Fibroblast of lung (primary cell): ENCODE results near the gene UBL5. TPM values are rescaled to one million over a fixed set of nuclear protein-coding genes. Genes with fewer than 3 reads are reported as not detected.
"Not testable (repeated sequence)": the region's sequence is repeated elsewhere in the genome, so short reads cannot be mapped to it uniquely, and the experiment has no call there.

Experiments used
- DNase-seq, 2 donors: peaks; one replicate each; pipeline versions ENCODE4 v3.0.0 to v3.0.0-alpha.2; 2010; ENCODE audit warnings: low read depth in 2 of 2
- H2AFZ ChIP-seq: 2 replicates; pipeline ENCODE4 v1.5.1; 2012; ENCODE audit warnings: low read length, control low read depth, inconsistent platforms
- H3K27ac ChIP-seq: 2 replicates; pipeline ENCODE4 v1.5.1; 2011; ENCODE audit warnings: low read length, control low read depth; ENCODE audit not compliant: insufficient read depth
- H3K27me3 ChIP-seq: 2 replicates; pipeline ENCODE4 v1.5.1; 2011; ENCODE audit warnings: mild to moderate bottlenecking, low read length; ENCODE audit not compliant: control insufficient read depth, insufficient read depth
- H3K36me3 ChIP-seq: 2 replicates; pipeline ENCODE4 v1.5.1; 2011; ENCODE audit warnings: low read length; ENCODE audit not compliant: control insufficient read depth, insufficient read depth
- H3K4me1 ChIP-seq: 2 replicates; pipeline ENCODE4 v1.5.1; 2011; ENCODE audit warnings: low read length; ENCODE audit not compliant: control insufficient read depth, insufficient read depth; ENCODE audit errors: extremely low read depth
- H3K4me2 ChIP-seq: 2 replicates; pipeline ENCODE4 v1.5.1; 2011; ENCODE audit warnings: low read length, control low read depth; ENCODE audit not compliant: insufficient read depth; ENCODE audit errors: extremely low read depth
- H3K4me3 ChIP-seq, 4 experiments: fragments of 200-600 bp in 1 of 4; sonication (generic) in 1 of 4; replicated peaks in 1 of 4; 2 replicates each; pipeline ENCODE4 v1.5.1; 2011 to 2016; ENCODE audit warnings: low read length in 4 of 4, low read depth in 3 of 4, mild to moderate bottlenecking in 3 of 4, control low read depth in 2 of 4, inconsistent platforms in 1 of 4, mixed read lengths in 1 of 4; ENCODE audit not compliant: insufficient read depth in 1 of 4; ENCODE audit errors: control extremely low read depth in 1 of 4
- H3K79me2 ChIP-seq: 2 replicates; pipeline ENCODE4 v1.5.1; 2012; ENCODE audit warnings: mild to moderate bottlenecking, low read length, inconsistent platforms; ENCODE audit not compliant: control insufficient read depth, insufficient read depth
- H3K9ac ChIP-seq: 2 replicates; pipeline ENCODE4 v1.5.1; 2011; ENCODE audit warnings: mild to moderate bottlenecking, low read length, control low read depth; ENCODE audit not compliant: insufficient read depth
- H3K9me3 ChIP-seq: 2 replicates; pipeline ENCODE4 v1.5.1; 2012; ENCODE audit warnings: low read depth, low read length; ENCODE audit not compliant: control insufficient read depth, insufficient read depth
- H4K20me1 ChIP-seq: 2 replicates; pipeline ENCODE4 v1.5.1; 2011; ENCODE audit warnings: low read length; ENCODE audit not compliant: control insufficient read depth, insufficient read depth; ENCODE audit errors: extremely low read depth
- EZH2 ChIP-seq: IDR thresholded peaks from 2 replicates; pipeline ENCODE4 v1.5.1; 2012; ENCODE audit warnings: low read length, control low read depth, mild to moderate bottlenecking; ENCODE audit errors: missing control alignments
- polyA plus RNA-seq, 2 donors: library from polyadenylated mRNA; depleted of rRNA in 1 of 2; stranded (reverse) in 1 of 2; unstranded in 1 of 2; fragments of >200 nt; gene quantifications; 2 replicates each; pipeline ENCODE4 v1.2.1, GENCODE V29; 2011 to 2012; ENCODE audit warnings: missing spikeins in 1 of 2
- total RNA-seq: library from RNA; depleted of rRNA; stranded (reverse); fragments of >200 nt; gene quantifications from 2 replicates; pipeline ENCODE4 v1.2.1, GENCODE V29; 2014
- TF ChIP-seq, protein P1 (sequence below), 2 donors: IDR thresholded peaks in 1 of 2; conservative IDR thresholded peaks in 1 of 2; 1 replicate in 1 of 2; 2 replicates in 1 of 2; pipeline ENCODE4 v1.5.1; 2011 to 2012; ENCODE audit warnings: low read length in 2 of 2, control low read depth in 1 of 2, inconsistent platforms in 1 of 2, low read depth in 1 of 2, mild to moderate bottlenecking in 1 of 2

Gene UBL5
- total and polyA plus RNA-seq, 2 donors (not counting 1 experiment from before 2014, with no cell fraction given) = 154 to 1,038 TPM

DNA sequence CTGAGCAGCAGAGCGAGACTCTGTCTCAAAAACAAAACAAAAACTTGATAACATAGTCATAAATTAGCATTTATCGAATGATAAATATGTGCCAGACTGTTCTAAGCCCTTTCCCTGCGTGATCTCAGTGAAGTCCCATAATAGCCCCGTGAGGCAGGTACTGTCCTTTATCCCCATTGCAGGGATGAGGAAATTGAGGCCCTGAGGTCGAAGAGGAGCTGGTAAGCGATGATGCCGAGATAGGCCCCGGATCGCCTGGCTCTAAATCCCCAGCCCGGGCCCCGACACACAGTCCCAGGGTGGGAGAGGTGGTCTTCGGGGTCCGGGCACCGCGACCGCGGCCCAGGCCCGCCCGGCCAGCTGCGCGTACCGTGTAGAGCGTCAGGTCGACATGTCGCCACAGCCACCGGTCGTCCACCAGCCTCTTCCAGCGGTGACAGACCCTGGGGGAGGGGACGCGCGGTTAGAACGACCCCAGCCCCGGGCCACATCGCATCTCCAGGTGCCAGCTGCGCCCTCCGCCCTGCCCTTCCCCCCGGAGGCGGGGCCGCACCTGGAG, 9.5 kb upstream of the UBL5 start:
- TF ChIP-seq EZH2 = no peak
- TF ChIP-seq, protein P1, sequence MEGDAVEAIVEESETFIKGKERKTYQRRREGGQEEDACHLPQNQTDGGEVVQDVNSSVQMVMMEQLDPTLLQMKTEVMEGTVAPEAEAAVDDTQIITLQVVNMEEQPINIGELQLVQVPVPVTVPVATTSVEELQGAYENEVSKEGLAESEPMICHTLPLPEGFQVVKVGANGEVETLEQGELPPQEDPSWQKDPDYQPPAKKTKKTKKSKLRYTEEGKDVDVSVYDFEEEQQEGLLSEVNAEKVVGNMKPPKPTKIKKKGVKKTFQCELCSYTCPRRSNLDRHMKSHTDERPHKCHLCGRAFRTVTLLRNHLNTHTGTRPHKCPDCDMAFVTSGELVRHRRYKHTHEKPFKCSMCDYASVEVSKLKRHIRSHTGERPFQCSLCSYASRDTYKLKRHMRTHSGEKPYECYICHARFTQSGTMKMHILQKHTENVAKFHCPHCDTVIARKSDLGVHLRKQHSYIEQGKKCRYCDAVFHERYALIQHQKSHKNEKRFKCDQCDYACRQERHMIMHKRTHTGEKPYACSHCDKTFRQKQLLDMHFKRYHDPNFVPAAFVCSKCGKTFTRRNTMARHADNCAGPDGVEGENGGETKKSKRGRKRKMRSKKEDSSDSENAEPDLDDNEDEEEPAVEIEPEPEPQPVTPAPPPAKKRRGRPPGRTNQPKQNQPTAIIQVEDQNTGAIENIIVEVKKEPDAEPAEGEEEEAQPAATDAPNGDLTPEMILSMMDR (conservative IDR thresholded peaks at IDR 0.05 in 1 of 2, IDR thresholded peaks at IDR 0.05 in 1 of 2; ENCODE audit: low read depth in 1 of 2, low read length in 2 of 2) = no peak
- H3K4me2 ChIP-seq = peak overlapping the region; percentile 97
- H3K4me3 ChIP-seq = peak overlapping the region; percentile 96 to 100 (median 98)
- H3K4me1 ChIP-seq = no peaks in the 10 kb centered on the region
- H3K79me2 ChIP-seq = peaks cover 29% of the 10 kb centered on the region
- H3K27me3 ChIP-seq = no peaks in the 10 kb centered on the region
- H3K27ac ChIP-seq = peak overlapping the region; percentile 98
- peak overlapping the region; percentile 89 for H2AFZ ChIP-seq
- peak overlapping the region; percentile 99 for H3K9ac ChIP-seq
- DNase-seq = no peak
- no peaks in the 10 kb centered on the region for H4K20me1 ChIP-seq
- no peaks in the 10 kb centered on the region for H3K9me3 ChIP-seq
- H3K36me3 ChIP-seq = no peaks in the 10 kb centered on the region

- Histone ChIP-seq H3K4me3 (peak within 1 kb of the TSS; percentile 96 to 100 (median 98)), H3K79me2 (peaks cover 29% of the 10 kb centered on the region), H3K4me2 (peak within 1 kb of the TSS; percentile 97)
Measured at GRCh38 chr19:9818734-9819595, 8.8 kb upstream of the UBL5 start, which contains the start of gene FBXL12. TSS of gene FBXL12 (minus strand) at chr19:9819079. CDS start at chr19:9818813, 266 bp downstream.

DNA sequence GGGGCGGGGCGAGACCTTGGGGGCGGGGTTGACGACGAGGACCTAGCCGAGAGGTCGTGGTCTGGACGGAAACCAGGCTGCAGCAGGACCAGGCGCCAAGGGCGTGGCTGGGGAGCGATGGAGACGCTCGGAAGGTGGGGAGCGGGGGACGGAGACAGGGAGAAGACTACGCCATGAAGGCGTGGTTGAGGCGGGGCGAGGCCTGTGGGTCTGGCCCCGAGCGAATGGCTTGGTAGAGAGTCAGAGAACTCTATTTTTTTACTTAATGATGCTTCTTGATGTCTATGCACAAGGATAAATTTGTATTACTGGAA, 8.2 kb upstream of the UBL5 start:
- peak overlapping the region in 2 of 4 experiments; percentile 36 to 38 for H3K4me3 ChIP-seq
- peak overlapping the region; percentile 52 for H2AFZ ChIP-seq
- peak overlapping the region; percentile 47 for H3K27ac ChIP-seq
- H3K9me3 ChIP-seq = no peaks in the 10 kb centered on the region
- no peak overlapping the region for H3K9ac ChIP-seq
- peaks cover 29% of the 10 kb centered on the region for H3K79me2 ChIP-seq
- no peaks in the 10 kb centered on the region for H4K20me1 ChIP-seq
- H3K4me2 ChIP-seq = peak overlapping the region; percentile 48
- TF ChIP-seq, protein P1 (conservative IDR thresholded peaks at IDR 0.05 in 1 of 2, IDR thresholded peaks at IDR 0.05 in 1 of 2; ENCODE audit: low read depth in 1 of 2, low read length in 2 of 2) = no peak
- no peak for TF ChIP-seq EZH2
- no peak for DNase-seq
- no peaks in the 10 kb centered on the region for H3K4me1 ChIP-seq
- H3K36me3 ChIP-seq = no peaks in the 10 kb centered on the region
- no peaks in the 10 kb centered on the region for H3K27me3 ChIP-seq

More at GRCh38 chr19:9818734-9819595, 8.8 kb upstream of the UBL5 start, which contains the start of gene FBXL12:
- no peaks in the 10 kb centered on the region for H4K20me1 ChIP-seq
- H2AFZ ChIP-seq = peak within 1 kb of the TSS; percentile 89
- no peaks in the 10 kb centered on the region for H3K9me3 ChIP-seq
- no peaks in the 10 kb centered on the region for H3K4me1 ChIP-seq
- TF ChIP-seq EZH2 = no peak
- TF ChIP-seq, protein P1 (conservative IDR thresholded peaks at IDR 0.05 in 1 of 2, IDR thresholded peaks at IDR 0.05 in 1 of 2; ENCODE audit: low read depth in 1 of 2, low read length in 2 of 2) = no peak
- H3K9ac ChIP-seq = peak within 1 kb of the TSS; percentile 99
- peak; percentile 98 to 100 for DNase-seq
- no peaks in the 10 kb centered on the region for H3K36me3 ChIP-seq
- H3K27ac ChIP-seq = peak within 1 kb of the TSS; percentile 98
- no peaks in the 10 kb centered on the region for H3K27me3 ChIP-seq

DNA sequence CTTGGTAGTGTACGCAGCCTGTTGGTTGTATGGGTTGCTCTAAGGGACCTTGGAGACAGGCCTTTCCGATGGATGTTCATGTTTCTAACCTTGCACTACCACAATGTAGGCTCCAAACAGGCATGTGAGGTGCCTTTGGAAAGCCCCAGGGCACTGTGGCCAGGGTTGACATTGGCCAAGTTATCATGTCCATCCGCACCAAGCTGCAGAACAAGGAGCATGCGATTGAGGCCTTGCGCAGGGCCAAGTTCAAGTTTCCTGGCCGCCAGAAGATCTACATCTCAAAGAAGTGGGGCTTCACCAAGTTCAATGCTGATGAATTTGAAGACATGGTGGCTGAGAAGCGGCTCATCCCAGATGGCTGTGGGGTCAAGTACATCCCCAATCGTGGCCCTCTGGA, 7.7 kb upstream of the UBL5 start:
- H3K4me3 ChIP-seq = peak overlapping the region in 2 of 4 experiments; percentile 36 to 38
- not testable (repeated sequence) for DNase-seq
- H3K27ac ChIP-seq = peak overlapping the region; percentile 47

More for the DNA sequence above, 7.7 kb upstream of the UBL5 start:
- H3K79me2 ChIP-seq = peaks cover 29% of the 10 kb centered on the region
- peak overlapping the region; percentile 52 for H2AFZ ChIP-seq
- H3K4me2 ChIP-seq = peak overlapping the region; percentile 48
- not testable (repeated sequence) for H3K9me3 ChIP-seq, H3K4me1 ChIP-seq, H3K36me3 ChIP-seq, H3K9ac ChIP-seq, H4K20me1 ChIP-seq, H3K27me3 ChIP-seq
